Right lung (tissue), 5 donors: Measurements from ENCODE around the gene CRYGS. TPM values are rescaled to one million over a fixed set of nuclear protein-coding genes. Genes with fewer than 3 reads are reported as not detected.
A peak's percentile ranks its signal among the peaks of the same experiment; 100 is the strongest.

Experiments used
- DNase-seq, 2 donors: peaks; one replicate each; pipeline ENCODE4 v3.0.0-alpha.2; 2013
- polyA plus RNA-seq, 5 donors: library from polyadenylated mRNA; unstranded; fragments of 120-200 nt; gene quantifications; one replicate each; pipeline versions ENCODE4 v1.2.1 to v1.2.3, GENCODE V29; 2013; ENCODE audit warnings: inconsistent platforms in 1 of 5, low replicate concordance in 1 of 5; ENCODE audit not compliant: insufficient read length in 5 of 5, insufficient read depth in 1 of 5

CRYGS gene
- polyA plus RNA-seq, 5 donors, result 8.0 to 10.8 (median 10.4) TPM

DNA sequence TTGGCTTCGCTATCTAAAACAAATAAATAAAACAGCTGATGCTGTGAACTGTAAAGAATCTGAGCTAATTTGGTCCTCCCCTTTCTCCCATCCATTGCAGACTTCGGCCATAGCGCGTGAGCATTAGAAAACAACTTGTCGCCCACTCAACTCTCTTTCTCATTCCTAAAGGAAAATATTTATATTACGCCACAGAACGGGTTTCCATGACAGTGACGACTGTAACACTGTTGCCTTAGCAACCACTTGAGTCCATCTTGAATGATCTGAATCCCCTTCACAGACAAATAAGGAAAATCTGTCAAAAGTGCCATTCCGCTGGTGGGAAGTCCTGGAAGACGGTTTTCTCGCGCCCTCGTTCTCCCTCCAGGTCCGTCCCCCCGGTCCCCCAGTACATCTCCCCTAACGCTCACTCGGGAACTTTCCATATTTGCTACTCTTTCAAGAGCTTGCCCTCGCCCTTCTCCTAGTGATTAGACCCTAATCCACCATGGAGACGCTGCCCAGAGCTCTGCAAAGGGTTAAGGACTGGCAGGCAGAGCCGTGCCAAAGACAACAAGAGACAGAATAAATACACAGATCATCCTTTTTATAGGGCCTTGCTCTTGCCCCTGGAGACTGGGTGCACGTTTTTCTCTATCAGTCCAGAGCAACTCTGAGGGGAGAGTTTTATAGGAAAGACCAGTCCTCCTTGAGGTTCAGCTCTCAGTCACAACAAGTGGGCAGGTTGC is 50.5 kb downstream of the CRYGS start:
- peak; percentile 38 to 41 for DNase-seq

DNA sequence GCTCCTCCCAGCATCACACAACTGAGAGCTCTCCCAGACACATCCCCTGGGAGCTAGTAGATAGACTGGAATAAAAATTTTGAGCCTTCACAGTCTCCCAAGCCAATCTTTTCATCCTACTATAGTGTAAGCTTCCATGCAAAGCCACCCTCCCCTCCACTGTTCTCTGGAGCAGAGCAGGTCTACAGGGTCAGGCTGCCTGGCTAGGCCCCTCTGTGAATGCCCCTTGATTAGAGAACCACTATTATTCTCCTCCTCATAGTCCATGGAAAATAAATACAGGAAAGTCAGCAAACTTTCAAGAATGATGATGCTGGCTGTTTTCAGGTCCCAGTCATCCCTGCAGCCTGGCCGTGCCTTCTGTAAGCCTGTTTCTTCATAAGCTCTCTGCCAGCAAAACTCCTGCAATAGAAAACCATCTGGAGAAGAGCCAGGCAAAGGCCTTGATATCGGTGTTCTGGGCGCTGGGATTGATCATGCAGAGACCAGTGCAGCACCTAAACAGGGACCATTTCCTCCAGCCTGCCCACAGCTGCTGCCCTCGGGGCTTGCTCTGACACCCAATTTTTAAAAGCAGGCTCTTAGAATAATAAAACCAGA is 51.7 kb downstream of the CRYGS start:
- DNase-seq, result no peak

DNA sequence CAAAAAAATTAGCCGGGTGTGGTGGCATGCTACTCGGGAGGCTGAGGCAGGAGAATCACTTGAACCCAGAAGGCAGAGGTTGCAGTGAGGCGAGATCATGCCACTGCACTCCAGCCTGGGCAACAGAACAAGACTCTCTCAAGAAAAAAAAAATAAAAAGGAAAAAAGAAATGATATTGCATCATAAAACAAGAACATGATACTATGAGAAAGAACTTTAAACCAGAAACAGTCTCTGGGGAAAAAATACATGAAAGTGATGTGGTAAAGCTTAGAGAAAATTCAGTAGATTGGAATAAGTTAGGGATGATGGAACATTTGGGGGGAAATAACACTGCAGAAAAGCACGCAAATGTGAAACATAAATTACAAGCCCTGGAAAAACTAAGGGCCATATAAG is 54.7 kb downstream of the CRYGS start:
- no peak for DNase-seq

Other genes with a start within 250 kb of the CRYGS start
- gene DGKG, start 182.1 kb downstream of the CRYGS start, polyA plus RNA-seq, result 1 to 10 TPM; 2.7 to 4.8 (median 4.4) TPM
- 10 to 100 TPM; 16.7 to 22.1 (median 19.6) TPM for gene TBCCD1, start 23.0 kb upstream of the CRYGS start, polyA plus RNA-seq
- 10 to 100 TPM; 58.1 to 70.7 (median 61.3) TPM for gene DNAJB11, start 26.3 kb upstream of the CRYGS start, polyA plus RNA-seq
- gene AHSG, start 68.7 kb upstream of the CRYGS start, polyA plus RNA-seq, result 10 to 100 TPM in 1 of 5 donors, under 1 TPM in 1, not detected in 3; 0.15 to 35.6 TPM
- gene FETUB, start 96.0 kb upstream of the CRYGS start, polyA plus RNA-seq, result under 1 TPM in 1 of 5 donors, not detected in 4; 0.33 TPM
- 1 to 10 TPM in 1 of 5 donors, under 1 TPM in 3, not detected in 1; 0.09 to 1.1 (median 0.11) TPM for gene HRG, start 121.6 kb upstream of the CRYGS start, polyA plus RNA-seq
- 1 to 10 TPM in 1 of 5 donors, under 1 TPM in 1, not detected in 3; 0.90 to 4.1 TPM for gene KNG1, start 173.0 kb upstream of the CRYGS start, polyA plus RNA-seq
- gene EIF4A2, start 239.2 kb upstream of the CRYGS start, polyA plus RNA-seq, result 100 to 1,000 TPM; 712 to 981 (median 857) TPM